ENCODE data around the gene SHMT2.
A peak's percentile ranks its signal among the peaks of the same experiment; 100 is the strongest.

The SHMT2 gene

DNA sequence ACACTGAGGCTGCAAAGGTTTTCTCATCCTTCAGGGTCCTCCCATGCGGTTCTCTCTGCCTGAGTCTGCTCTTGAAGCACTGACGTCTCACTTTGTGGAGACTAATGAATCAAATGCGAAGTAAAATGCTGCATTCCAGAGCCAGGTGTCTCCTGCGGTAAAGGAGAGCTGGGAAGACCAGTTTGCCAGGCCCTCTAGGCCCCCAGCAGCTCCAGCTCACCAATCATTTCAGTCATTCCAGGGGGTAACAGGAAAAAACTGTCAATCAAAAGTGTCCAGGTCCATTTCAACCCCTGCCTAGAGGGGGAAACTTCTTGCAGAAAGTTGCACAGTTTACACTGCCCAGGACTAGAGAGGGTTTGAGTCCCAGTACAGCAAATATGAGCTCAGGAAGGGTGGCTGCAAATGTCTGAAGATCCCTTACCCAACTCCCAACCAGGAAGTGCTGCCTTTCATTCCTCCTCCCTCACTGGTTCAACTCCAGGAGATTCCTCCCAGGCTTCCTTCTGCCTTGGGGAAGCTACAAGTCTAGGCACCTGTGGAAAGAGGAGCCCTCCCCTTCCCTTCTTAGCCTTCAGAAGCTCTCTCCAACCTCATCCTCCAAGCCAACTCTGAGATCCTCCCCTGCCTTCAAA, 15.6 kb upstream of the SHMT2 start:
- ATAC-seq, result peak; percentile 4

DNA sequence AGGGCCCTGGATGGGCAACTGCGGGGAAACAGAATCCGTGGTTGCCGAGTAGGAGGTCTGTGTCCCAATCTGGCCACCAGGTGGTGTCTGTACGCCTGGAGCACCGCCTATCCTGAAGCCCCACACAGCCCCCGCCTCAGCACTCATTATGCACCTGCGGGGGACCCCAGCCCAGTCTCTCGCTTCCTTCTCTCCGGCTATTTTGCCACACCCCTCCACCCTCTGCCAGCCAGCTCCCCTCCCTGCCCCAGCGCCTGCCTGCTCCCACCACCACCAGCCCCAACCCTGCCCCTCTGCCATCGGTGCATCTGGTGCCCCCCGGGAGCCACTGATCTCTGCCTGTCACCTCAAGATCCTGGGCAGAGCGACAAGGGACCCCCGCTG, 15.1 kb upstream of the SHMT2 start:
- no peak for TF ChIP-seq ZNF565 (CRISPR knock-in tag; conservative IDR thresholded peaks at IDR 0.05; ENCODE audit: low read depth)
- no peak for TF ChIP-seq CSDC2 (CRISPR knock-in tag; IDR thresholded peaks at IDR 0.05)
- no peak for TF ChIP-seq RARB (CRISPR knock-in tag; IDR thresholded peaks at IDR 0.05)
- TF ChIP-seq, protein P1, sequence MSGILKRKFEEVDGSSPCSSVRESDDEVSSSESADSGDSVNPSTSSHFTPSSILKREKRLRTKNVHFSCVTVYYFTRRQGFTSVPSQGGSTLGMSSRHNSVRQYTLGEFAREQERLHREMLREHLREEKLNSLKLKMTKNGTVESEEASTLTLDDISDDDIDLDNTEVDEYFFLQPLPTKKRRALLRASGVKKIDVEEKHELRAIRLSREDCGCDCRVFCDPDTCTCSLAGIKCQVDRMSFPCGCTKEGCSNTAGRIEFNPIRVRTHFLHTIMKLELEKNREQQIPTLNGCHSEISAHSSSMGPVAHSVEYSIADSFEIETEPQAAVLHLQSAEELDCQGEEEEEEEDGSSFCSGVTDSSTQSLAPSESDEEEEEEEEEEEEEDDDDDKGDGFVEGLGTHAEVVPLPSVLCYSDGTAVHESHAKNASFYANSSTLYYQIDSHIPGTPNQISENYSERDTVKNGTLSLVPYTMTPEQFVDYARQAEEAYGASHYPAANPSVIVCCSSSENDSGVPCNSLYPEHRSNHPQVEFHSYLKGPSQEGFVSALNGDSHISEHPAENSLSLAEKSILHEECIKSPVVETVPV (CRISPR knock-in tag; IDR thresholded peaks at IDR 0.05), result no peak
- TF ChIP-seq, protein P2, sequence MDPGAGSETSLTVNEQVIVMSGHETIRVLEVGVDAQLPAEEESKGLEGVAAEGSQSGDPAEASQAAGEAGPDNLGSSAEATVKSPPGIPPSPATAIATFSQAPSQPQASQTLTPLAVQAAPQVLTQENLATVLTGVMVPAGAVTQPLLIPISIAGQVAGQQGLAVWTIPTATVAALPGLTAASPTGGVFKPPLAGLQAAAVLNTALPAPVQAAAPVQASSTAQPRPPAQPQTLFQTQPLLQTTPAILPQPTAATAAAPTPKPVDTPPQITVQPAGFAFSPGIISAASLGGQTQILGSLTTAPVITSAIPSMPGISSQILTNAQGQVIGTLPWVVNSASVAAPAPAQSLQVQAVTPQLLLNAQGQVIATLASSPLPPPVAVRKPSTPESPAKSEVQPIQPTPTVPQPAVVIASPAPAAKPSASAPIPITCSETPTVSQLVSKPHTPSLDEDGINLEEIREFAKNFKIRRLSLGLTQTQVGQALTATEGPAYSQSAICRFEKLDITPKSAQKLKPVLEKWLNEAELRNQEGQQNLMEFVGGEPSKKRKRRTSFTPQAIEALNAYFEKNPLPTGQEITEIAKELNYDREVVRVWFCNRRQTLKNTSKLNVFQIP (CRISPR knock-in tag; IDR thresholded peaks at IDR 0.05; ENCODE audit: borderline replicate concordance, low read depth), result no peak
- TF ChIP-seq, protein P3, sequence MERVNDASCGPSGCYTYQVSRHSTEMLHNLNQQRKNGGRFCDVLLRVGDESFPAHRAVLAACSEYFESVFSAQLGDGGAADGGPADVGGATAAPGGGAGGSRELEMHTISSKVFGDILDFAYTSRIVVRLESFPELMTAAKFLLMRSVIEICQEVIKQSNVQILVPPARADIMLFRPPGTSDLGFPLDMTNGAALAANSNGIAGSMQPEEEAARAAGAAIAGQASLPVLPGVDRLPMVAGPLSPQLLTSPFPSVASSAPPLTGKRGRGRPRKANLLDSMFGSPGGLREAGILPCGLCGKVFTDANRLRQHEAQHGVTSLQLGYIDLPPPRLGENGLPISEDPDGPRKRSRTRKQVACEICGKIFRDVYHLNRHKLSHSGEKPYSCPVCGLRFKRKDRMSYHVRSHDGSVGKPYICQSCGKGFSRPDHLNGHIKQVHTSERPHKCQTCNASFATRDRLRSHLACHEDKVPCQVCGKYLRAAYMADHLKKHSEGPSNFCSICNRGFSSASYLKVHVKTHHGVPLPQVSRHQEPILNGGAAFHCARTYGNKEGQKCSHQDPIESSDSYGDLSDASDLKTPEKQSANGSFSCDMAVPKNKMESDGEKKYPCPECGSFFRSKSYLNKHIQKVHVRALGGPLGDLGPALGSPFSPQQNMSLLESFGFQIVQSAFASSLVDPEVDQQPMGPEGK (CRISPR knock-in tag; IDR thresholded peaks at IDR 0.05; ENCODE audit: borderline replicate concordance), result no peak
- no peak for TF ChIP-seq OSR1 (CRISPR knock-in tag; IDR thresholded peaks at IDR 0.05)
- no peak for TF ChIP-seq SNAI2 (CRISPR knock-in tag; IDR thresholded peaks at IDR 0.05)
- TF ChIP-seq ZFP3 (CRISPR knock-in tag; IDR thresholded peaks at IDR 0.05), result no peak
- no peak for TF ChIP-seq ARNTL (CRISPR knock-in tag; IDR thresholded peaks at IDR 0.05; ENCODE audit: borderline replicate concordance, low read depth)
- TF ChIP-seq BACH2 (CRISPR knock-in tag; IDR thresholded peaks at IDR 0.05; ENCODE audit: borderline replicate concordance), result no peak
- no peak for TF ChIP-seq ZNF8 (CRISPR knock-in tag; IDR thresholded peaks at IDR 0.05)
- TF ChIP-seq ZFP30 (CRISPR knock-in tag; IDR thresholded peaks at IDR 0.05), result no peak
- peak; percentile 78 for ATAC-seq

More for the DNA sequence above, 15.6 kb upstream of the SHMT2 start:
- no peak for TF ChIP-seq GLIS3 (CRISPR knock-in tag; IDR thresholded peaks at IDR 0.05)
- no peak for TF ChIP-seq RARB (CRISPR knock-in tag; IDR thresholded peaks at IDR 0.05)
- TF ChIP-seq PPARA (CRISPR knock-in tag; IDR thresholded peaks at IDR 0.05; ENCODE audit: borderline replicate concordance), result no peak
- TF ChIP-seq TCF4 (CRISPR knock-in tag; IDR thresholded peaks at IDR 0.05; ENCODE audit: borderline replicate concordance), result no peak
- no peak for TF ChIP-seq ZFP30 (CRISPR knock-in tag; IDR thresholded peaks at IDR 0.05)

DNA sequence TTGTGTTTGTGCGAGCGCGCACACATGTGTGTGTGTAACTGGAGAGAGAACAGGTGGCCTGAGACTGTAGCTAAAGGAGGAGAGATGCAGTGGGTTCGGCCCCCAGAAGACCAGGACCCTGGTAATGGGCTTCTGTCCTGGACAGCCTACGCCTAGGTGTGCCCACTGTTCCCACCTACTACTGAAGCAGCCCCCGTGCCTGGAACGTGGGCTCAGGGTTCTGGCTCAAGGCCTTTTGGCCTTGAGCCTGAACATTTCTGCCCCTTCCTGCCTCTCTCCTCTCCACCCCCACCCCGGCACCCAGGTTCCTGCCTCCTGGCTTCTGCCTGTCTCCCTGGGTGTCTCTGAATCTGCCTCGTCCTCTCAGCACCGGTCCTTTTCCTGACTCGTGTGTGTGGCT, 14.4 kb upstream of the SHMT2 start:
- no peak for ATAC-seq
- TF ChIP-seq ESRRG (CRISPR knock-in tag; IDR thresholded peaks at IDR 0.05) (no peak), CSDC2 (CRISPR knock-in tag; IDR thresholded peaks at IDR 0.05) (no peak), OSR1 (CRISPR knock-in tag; IDR thresholded peaks at IDR 0.05) (no peak), TOX (CRISPR knock-in tag; IDR thresholded peaks at IDR 0.05; ENCODE audit: borderline replicate concordance) (no peak), ZFP3 (CRISPR knock-in tag; IDR thresholded peaks at IDR 0.05) (no peak), ZNF70 (CRISPR knock-in tag; IDR thresholded peaks at IDR 0.05) (no peak), ZFP30 (CRISPR knock-in tag; IDR thresholded peaks at IDR 0.05) (no peak), ISL1 (CRISPR knock-in tag; IDR thresholded peaks at IDR 0.05) (no peak), ARNTL (CRISPR knock-in tag; IDR thresholded peaks at IDR 0.05; ENCODE audit: borderline replicate concordance, low read depth) (no peak), TCF4 (CRISPR knock-in tag; IDR thresholded peaks at IDR 0.05; ENCODE audit: borderline replicate concordance) (no peak), GLIS3 (CRISPR knock-in tag; IDR thresholded peaks at IDR 0.05) (no peak), BACH2 (CRISPR knock-in tag; IDR thresholded peaks at IDR 0.05; ENCODE audit: borderline replicate concordance) (no peak), ZNF8 (CRISPR knock-in tag; IDR thresholded peaks at IDR 0.05) (no peak)
- TF ChIP-seq, protein P4, sequence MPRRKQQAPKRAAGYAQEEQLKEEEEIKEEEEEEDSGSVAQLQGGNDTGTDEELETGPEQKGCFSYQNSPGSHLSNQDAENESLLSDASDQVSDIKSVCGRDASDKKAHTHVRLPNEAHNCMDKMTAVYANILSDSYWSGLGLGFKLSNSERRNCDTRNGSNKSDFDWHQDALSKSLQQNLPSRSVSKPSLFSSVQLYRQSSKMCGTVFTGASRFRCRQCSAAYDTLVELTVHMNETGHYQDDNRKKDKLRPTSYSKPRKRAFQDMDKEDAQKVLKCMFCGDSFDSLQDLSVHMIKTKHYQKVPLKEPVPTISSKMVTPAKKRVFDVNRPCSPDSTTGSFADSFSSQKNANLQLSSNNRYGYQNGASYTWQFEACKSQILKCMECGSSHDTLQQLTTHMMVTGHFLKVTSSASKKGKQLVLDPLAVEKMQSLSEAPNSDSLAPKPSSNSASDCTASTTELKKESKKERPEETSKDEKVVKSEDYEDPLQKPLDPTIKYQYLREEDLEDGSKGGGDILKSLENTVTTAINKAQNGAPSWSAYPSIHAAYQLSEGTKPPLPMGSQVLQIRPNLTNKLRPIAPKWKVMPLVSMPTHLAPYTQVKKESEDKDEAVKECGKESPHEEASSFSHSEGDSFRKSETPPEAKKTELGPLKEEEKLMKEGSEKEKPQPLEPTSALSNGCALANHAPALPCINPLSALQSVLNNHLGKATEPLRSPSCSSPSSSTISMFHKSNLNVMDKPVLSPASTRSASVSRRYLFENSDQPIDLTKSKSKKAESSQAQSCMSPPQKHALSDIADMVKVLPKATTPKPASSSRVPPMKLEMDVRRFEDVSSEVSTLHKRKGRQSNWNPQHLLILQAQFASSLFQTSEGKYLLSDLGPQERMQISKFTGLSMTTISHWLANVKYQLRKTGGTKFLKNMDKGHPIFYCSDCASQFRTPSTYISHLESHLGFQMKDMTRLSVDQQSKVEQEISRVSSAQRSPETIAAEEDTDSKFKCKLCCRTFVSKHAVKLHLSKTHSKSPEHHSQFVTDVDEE (CRISPR knock-in tag; IDR thresholded peaks at IDR 0.05), result no peak
- TF ChIP-seq, protein P3 (CRISPR knock-in tag; IDR thresholded peaks at IDR 0.05; ENCODE audit: borderline replicate concordance), result no peak
- TF ChIP-seq, protein P2 (CRISPR knock-in tag; IDR thresholded peaks at IDR 0.05; ENCODE audit: borderline replicate concordance, low read depth), result no peak
- TF ChIP-seq, protein P5, sequence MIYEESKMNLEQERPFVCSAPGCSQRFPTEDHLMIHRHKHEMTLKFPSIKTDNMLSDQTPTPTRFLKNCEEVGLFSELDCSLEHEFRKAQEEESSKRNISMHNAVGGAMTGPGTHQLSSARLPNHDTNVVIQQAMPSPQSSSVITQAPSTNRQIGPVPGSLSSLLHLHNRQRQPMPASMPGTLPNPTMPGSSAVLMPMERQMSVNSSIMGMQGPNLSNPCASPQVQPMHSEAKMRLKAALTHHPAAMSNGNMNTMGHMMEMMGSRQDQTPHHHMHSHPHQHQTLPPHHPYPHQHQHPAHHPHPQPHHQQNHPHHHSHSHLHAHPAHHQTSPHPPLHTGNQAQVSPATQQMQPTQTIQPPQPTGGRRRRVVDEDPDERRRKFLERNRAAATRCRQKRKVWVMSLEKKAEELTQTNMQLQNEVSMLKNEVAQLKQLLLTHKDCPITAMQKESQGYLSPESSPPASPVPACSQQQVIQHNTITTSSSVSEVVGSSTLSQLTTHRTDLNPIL (CRISPR knock-in tag; IDR thresholded peaks at IDR 0.05; ENCODE audit: low read depth), result no peak
- TF ChIP-seq, protein P1 (CRISPR knock-in tag; IDR thresholded peaks at IDR 0.05), result no peak
